Panc1 (cell line): Measurements from ENCODE around the gene MPP7.

Source experiments
- CTCF ChIP-seq: fragments of 450-650 bp; IDR thresholded peaks from 2 replicates; pipeline ENCODE4 v1.5.1; 2017; ENCODE audit warnings: mild to moderate bottlenecking
- POLR2AphosphoS5 ChIP-seq: IDR thresholded peaks from 2 replicates; pipeline ENCODE4 v1.6.1; 2012; ENCODE audit warnings: mild to moderate bottlenecking, low read depth, low read length, moderate library complexity
- REST ChIP-seq, 2 experiments: IDR thresholded peaks; 2 replicates each; pipeline ENCODE4 v1.6.1; 2011 to 2012; ENCODE audit warnings: low read depth in 2 of 2, control low read depth in 1 of 2, low read length in 1 of 2, mild to moderate bottlenecking in 1 of 2, moderate library complexity in 1 of 2; ENCODE audit not compliant: insufficient read depth in 1 of 2

- TF ChIP-seq CTCF: no peak
- no peak for TF ChIP-seq REST (IDR thresholded peaks at IDR 0.05; ENCODE audit: insufficient read depth in 1 of 2, low read depth in 2 of 2, low read length in 1 of 2)
- no peak for TF ChIP-seq POLR2AphosphoS5
These were observed 46.1 kb downstream of the MPP7 start for GRCh38 chr10:28256776-28257175.
